GM10266 (cell line): ENCODE data around the gene NEK5.

Experiments
- DNase-seq: peaks from one replicate; pipeline ENCODE4 v3.0.0; 2012; ENCODE audit errors: extremely low spot score
- TF ChIP-seq, protein P1 (sequence below): IDR thresholded peaks from 2 replicates; pipeline ENCODE4 v1.5.1; 2012; ENCODE audit warnings: mild to moderate bottlenecking, low read depth; ENCODE audit not compliant: control insufficient read depth, insufficient read depth; ENCODE audit errors: missing control alignments

NEK5 gene

DNA sequence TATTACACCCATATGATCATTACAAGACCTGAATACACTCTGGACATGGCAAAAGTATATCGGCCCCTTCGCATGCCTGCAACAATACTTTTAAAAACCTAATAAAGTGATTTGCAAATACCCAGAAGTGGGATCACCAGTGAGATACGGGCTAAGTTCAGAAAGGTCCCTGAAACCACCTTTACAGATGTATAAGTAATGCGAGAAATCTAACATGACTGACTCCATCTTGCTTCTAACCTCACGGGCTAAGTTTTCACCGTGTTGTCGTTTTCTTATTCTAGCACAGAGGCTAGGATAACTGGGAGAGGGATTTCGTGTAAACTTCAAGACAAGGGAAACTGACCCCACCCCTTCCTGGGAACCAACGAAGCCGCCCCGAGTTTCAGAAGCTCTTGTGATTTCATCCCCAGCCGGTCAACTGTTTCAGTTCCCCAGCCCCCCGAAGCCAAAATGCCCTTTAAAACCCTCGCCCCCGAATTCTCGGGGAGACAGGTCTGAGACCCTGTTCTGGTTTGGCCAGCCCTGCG lies 29.8 kb upstream of the NEK5 start:
- no peak for DNase-seq
- TF ChIP-seq, protein P1, sequence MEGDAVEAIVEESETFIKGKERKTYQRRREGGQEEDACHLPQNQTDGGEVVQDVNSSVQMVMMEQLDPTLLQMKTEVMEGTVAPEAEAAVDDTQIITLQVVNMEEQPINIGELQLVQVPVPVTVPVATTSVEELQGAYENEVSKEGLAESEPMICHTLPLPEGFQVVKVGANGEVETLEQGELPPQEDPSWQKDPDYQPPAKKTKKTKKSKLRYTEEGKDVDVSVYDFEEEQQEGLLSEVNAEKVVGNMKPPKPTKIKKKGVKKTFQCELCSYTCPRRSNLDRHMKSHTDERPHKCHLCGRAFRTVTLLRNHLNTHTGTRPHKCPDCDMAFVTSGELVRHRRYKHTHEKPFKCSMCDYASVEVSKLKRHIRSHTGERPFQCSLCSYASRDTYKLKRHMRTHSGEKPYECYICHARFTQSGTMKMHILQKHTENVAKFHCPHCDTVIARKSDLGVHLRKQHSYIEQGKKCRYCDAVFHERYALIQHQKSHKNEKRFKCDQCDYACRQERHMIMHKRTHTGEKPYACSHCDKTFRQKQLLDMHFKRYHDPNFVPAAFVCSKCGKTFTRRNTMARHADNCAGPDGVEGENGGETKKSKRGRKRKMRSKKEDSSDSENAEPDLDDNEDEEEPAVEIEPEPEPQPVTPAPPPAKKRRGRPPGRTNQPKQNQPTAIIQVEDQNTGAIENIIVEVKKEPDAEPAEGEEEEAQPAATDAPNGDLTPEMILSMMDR, result no peak

DNA sequence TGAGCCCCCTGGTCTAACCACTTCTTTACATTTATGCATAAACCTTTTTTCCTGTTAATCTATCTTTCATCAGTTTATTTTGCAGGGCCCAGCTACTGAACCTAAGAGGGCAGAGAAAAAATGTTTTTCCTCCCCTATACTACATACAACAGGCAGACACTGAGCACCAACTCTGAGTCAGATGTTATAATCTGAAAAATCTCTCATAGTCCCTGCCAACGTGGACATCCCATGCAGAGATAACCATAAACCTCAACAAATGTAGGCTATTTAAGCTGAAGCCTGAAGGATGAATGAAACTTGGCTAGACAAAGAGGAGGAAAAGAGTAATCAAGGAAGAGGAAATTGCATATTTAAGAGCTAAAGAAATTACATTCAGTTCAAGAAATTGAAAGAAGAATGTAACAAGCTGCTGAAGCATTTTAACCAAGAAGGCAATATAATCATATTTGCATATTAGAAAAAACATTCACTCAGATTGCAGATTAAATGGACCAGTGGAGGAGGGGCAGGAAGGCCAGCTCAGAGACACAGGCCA lies 27.9 kb upstream of the NEK5 start:
- DNase-seq, result no peak
- TF ChIP-seq, protein P1, result no peak

DNA sequence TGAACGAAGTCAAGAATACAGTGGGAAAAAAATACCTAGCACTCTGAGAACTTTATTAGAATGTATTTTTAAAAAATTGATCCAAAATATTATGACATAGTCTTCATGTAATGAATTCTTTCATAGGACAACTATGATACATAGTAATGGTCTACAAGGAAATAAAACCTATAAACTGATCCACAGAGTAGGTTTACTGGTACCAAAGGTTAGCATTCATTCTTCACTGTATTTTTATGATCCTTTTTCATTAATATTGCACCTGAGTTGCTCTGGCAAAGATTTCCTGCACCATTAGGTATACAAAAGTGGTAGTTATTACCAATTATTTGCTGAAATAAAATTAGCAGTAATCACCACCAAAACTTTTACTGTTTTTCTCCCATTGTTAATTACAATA lies 26.3 kb upstream of the NEK5 start:
- DNase-seq, result no peak
- TF ChIP-seq, protein P1, result no peak

DNA sequence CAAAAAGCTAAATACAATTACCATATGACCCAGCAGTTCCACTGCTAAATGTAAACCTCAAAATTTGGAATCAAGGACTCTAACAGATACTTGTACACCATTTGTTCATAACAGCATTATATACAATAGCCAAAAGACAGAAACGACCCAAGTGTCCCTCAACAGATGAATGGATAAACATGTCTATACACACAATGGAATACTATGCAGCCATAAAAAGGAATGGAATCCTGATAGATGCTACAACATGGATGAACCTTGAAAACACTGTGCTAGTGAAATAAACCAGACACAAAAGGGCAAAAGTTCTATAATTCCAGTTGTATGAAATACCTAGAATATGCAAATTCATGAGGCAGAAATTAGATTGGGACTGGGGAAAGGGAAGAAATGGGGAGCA lies 18.4 kb upstream of the NEK5 start:
- no peak for DNase-seq
- TF ChIP-seq, protein P1, result no peak

DNA sequence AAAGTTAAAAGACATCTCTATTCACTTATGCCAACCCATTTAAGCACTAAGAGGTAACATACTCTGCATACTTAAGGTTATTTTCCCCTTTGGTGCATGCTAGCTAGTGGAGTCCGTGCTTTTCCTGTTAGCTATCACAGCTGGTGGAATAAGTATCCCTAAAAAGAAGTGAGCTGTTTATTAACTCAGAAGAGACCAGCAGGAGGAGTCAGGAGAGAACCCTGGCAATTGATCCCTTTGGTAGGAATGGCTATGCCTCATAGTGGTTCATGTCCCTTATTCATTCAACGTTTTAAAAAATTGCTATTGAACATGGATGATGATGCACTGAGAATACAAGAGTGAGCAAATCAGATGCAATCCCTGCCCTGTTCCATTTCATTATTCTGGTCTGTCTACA lies 12.4 kb upstream of the NEK5 start:
- DNase-seq, result no peak
- TF ChIP-seq, protein P1, result no peak

DNA sequence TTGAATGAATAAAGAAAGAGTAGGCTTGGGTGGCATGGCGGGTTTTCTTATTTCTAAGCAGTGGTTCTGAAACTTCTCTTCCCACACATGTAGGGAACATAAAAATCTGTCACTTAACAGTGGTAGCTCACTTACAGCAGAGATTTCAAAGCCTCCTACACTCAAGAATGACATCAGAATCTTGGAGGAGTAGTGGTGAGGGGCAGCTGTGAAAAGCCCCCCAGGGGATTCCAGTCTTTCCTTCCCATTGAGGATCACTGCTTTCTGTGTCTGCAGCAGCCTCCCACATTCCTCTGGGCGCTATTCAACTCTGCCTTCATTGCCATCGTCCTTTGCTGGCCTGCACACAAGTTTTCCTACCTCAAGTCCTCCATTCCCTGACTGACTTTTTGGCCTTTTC lies 8.6 kb upstream of the NEK5 start:
- TF ChIP-seq, protein P1, result no peak

DNA sequence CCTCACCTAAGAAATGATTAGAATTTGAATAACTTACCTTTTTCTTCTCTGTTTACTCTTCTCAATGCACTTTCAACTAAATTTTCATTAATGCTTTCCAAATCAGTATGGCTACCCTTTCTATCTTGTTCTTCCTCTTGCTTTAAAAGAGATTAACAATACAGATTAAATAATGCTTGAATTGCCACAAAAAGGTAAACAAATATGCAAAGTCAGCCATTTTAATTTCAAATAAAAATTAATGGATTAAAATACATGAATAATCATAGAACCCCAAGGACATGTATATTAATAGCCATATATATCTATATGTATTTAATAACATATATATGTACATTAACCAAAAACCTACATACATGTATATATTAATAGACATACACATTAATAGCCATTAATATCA lies 7.9 kb upstream of the NEK5 start:
- TF ChIP-seq, protein P1, result no peak

More for the DNA sequence above, 8.6 kb upstream of the NEK5 start:
- DNase-seq, result no peak

More for the DNA sequence above, 7.9 kb upstream of the NEK5 start:
- no peak for DNase-seq
